Measurements from ENCODE around the gene SDK1. TPM values are rescaled to one million over a fixed set of nuclear protein-coding genes. Genes with fewer than 3 reads are reported as not detected.

The SDK1 gene
- total and polyA plus RNA-seq, 2 experiments from 2014 or later, result 2.1 to 10.0 TPM

DNA sequence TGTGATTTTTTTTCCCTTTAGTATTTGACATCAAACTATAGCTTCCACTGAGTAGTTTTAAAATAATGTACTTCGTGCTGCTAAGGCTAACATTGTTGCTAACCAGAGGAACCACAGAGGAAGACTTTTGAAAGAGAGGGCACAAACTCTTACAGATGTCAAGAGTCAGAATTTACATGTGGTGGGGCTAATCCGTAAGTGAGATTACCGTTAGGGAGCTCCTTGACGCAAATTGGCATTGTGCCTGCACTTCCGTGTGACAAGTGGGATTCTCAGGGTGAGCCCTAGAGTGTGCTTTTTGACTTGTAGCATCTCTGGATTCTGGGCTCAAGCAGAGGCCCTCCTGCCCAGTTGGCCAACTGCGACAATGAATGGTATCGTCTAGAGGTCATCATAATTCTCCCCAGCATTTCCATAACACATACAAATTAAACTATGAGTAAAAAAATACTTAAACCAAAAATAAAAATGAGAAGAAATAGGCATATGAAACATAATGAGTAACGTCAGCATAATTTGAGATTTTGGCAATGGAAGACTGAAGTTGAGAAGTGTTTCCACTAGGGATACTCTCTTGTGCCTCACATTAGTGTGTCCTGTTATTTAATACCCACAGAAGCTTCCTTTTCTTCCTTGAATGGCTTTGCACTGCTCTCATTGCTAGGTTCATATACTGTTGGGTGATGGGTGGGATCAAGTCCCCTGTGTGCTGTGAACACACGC, 164.0 kb downstream of the SDK1 start (continued):
- TF ChIP-seq, protein P1, sequence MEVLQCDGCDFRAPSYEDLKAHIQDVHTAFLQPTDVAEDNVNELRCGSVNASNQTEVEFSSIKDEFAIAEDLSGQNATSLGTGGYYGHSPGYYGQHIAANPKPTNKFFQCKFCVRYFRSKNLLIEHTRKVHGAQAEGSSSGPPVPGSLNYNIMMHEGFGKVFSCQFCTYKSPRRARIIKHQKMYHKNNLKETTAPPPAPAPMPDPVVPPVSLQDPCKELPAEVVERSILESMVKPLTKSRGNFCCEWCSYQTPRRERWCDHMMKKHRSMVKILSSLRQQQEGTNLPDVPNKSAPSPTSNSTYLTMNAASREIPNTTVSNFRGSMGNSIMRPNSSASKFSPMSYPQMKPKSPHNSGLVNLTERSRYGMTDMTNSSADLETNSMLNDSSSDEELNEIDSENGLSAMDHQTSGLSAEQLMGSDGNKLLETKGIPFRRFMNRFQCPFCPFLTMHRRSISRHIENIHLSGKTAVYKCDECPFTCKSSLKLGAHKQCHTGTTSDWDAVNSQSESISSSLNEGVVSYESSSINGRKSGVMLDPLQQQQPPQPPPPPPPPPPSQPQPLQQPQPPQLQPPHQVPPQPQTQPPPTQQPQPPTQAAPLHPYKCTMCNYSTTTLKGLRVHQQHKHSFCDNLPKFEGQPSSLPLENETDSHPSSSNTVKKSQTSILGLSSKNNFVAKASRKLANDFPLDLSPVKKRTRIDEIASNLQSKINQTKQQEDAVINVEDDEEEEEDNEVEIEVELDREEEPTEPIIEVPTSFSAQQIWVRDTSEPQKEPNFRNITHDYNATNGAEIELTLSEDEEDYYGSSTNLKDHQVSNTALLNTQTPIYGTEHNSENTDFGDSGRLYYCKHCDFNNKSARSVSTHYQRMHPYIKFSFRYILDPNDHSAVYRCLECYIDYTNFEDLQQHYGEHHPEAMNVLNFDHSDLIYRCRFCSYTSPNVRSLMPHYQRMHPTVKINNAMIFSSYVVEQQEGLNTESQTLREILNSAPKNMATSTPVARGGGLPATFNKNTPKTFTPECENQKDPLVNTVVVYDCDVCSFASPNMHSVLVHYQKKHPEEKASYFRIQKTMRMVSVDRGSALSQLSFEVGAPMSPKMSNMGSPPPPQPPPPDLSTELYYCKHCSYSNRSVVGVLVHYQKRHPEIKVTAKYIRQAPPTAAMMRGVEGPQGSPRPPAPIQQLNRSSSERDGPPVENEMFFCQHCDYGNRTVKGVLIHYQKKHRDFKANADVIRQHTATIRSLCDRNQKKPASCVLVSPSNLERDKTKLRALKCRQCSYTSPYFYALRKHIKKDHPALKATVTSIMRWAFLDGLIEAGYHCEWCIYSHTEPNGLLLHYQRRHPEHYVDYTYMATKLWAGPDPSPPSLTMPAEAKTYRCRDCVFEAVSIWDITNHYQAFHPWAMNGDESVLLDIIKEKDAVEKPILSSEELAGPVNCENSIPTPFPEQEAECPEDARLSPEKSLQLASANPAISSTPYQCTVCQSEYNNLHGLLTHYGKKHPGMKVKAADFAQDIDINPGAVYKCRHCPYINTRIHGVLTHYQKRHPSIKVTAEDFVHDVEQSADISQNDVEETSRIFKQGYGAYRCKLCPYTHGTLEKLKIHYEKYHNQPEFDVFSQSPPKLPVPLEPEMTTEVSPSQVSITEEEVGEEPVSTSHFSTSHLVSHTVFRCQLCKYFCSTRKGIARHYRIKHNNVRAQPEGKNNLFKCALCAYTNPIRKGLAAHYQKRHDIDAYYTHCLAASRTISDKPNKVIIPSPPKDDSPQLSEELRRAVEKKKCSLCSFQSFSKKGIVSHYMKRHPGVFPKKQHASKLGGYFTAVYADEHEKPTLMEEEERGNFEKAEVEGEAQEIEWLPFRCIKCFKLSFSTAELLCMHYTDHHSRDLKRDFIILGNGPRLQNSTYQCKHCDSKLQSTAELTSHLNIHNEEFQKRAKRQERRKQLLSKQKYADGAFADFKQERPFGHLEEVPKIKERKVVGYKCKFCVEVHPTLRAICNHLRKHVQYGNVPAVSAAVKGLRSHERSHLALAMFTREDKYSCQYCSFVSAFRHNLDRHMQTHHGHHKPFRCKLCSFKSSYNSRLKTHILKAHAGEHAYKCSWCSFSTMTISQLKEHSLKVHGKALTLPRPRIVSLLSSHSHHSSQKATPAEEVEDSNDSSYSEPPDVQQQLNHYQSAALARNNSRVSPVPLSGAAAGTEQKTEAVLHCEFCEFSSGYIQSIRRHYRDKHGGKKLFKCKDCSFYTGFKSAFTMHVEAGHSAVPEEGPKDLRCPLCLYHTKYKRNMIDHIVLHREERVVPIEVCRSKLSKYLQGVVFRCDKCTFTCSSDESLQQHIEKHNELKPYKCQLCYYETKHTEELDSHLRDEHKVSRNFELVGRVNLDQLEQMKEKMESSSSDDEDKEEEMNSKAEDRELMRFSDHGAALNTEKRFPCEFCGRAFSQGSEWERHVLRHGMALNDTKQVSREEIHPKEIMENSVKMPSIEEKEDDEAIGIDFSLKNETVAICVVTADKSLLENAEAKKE (CRISPR knock-in tag; IDR thresholded peaks at IDR 0.05), result no peak
- TF ChIP-seq CREB1 (CRISPR knock-in tag; IDR thresholded peaks at IDR 0.05; ENCODE audit: low read depth) (no peak), JUNB (IDR thresholded peaks at IDR 0.05; ENCODE audit: unreplicated experiment) (no peak), ZNF331 (CRISPR knock-in tag; IDR thresholded peaks at IDR 0.05; ENCODE audit: low read depth) (no peak), POLR2AphosphoS5 (IDR thresholded peaks at IDR 0.05; ENCODE audit: low read depth) (no peak)
- TF ChIP-seq, protein P2, sequence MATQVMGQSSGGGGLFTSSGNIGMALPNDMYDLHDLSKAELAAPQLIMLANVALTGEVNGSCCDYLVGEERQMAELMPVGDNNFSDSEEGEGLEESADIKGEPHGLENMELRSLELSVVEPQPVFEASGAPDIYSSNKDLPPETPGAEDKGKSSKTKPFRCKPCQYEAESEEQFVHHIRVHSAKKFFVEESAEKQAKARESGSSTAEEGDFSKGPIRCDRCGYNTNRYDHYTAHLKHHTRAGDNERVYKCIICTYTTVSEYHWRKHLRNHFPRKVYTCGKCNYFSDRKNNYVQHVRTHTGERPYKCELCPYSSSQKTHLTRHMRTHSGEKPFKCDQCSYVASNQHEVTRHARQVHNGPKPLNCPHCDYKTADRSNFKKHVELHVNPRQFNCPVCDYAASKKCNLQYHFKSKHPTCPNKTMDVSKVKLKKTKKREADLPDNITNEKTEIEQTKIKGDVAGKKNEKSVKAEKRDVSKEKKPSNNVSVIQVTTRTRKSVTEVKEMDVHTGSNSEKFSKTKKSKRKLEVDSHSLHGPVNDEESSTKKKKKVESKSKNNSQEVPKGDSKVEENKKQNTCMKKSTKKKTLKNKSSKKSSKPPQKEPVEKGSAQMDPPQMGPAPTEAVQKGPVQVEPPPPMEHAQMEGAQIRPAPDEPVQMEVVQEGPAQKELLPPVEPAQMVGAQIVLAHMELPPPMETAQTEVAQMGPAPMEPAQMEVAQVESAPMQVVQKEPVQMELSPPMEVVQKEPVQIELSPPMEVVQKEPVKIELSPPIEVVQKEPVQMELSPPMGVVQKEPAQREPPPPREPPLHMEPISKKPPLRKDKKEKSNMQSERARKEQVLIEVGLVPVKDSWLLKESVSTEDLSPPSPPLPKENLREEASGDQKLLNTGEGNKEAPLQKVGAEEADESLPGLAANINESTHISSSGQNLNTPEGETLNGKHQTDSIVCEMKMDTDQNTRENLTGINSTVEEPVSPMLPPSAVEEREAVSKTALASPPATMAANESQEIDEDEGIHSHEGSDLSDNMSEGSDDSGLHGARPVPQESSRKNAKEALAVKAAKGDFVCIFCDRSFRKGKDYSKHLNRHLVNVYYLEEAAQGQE (IDR thresholded peaks at IDR 0.05; ENCODE audit: unreplicated experiment), result no peak
- TF ChIP-seq, protein P3, sequence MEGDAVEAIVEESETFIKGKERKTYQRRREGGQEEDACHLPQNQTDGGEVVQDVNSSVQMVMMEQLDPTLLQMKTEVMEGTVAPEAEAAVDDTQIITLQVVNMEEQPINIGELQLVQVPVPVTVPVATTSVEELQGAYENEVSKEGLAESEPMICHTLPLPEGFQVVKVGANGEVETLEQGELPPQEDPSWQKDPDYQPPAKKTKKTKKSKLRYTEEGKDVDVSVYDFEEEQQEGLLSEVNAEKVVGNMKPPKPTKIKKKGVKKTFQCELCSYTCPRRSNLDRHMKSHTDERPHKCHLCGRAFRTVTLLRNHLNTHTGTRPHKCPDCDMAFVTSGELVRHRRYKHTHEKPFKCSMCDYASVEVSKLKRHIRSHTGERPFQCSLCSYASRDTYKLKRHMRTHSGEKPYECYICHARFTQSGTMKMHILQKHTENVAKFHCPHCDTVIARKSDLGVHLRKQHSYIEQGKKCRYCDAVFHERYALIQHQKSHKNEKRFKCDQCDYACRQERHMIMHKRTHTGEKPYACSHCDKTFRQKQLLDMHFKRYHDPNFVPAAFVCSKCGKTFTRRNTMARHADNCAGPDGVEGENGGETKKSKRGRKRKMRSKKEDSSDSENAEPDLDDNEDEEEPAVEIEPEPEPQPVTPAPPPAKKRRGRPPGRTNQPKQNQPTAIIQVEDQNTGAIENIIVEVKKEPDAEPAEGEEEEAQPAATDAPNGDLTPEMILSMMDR (conservative IDR thresholded peaks at IDR 0.05; ENCODE audit: low read depth in 2 of 2), result no peak

Measured in GM23338 (cell line).